ENCODE measurements around the gene MAGI2. TPM values are rescaled to one million over a fixed set of nuclear protein-coding genes. Genes with fewer than 3 reads are reported as not detected.

The MAGI2 gene
- total RNA-seq, 2 experiments from 2014 or later, result 0.03 to 0.17 TPM

DNA sequence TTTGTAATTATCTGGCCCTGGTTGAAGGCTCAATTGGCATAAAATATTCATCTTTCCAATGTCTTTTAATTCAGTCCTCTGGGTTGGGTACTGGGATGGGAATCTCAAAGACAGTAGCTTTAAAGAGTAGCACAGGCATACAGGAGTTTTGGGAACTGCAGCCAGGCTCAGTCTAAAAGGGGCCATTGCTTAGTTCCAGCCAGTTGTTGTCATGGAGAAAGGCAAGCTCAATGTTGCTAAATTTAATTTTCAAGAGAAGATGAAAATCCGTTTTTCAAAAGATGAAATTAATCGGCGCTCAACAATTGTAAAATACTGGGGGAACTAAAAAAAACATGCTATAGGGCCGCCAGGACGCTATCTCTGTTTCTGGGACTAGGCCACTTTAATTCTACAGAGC lies 1279.8 kb downstream of the MAGI2 start:
- TF ChIP-seq, protein P1, sequence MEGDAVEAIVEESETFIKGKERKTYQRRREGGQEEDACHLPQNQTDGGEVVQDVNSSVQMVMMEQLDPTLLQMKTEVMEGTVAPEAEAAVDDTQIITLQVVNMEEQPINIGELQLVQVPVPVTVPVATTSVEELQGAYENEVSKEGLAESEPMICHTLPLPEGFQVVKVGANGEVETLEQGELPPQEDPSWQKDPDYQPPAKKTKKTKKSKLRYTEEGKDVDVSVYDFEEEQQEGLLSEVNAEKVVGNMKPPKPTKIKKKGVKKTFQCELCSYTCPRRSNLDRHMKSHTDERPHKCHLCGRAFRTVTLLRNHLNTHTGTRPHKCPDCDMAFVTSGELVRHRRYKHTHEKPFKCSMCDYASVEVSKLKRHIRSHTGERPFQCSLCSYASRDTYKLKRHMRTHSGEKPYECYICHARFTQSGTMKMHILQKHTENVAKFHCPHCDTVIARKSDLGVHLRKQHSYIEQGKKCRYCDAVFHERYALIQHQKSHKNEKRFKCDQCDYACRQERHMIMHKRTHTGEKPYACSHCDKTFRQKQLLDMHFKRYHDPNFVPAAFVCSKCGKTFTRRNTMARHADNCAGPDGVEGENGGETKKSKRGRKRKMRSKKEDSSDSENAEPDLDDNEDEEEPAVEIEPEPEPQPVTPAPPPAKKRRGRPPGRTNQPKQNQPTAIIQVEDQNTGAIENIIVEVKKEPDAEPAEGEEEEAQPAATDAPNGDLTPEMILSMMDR (conservative IDR thresholded peaks at IDR 0.05; ENCODE audit: low read length), result no peak
- TF ChIP-seq EZH2phosphoT487 (IDR thresholded peaks at IDR 0.05; ENCODE audit: borderline replicate concordance, low read depth, low read length), result no peak
- Histone ChIP-seq H3K79me2 (ENCODE audit: insufficient read depth, low read depth, low read length) (no peaks in the 10 kb centered on the region), H3K9me2 (ENCODE audit: insufficient read depth, low read length) (no peaks in the 10 kb centered on the region), H3K4me3 (ENCODE audit: low read depth, low read length, poor library complexity, severe bottlenecking) (no peak overlapping the region), H2AFZ (ENCODE audit: low read length) (no peak overlapping the region), H4K20me1 (ENCODE audit: insufficient read depth, low read length) (no peaks in the 10 kb centered on the region), H3K4me1 (ENCODE audit: insufficient read depth, low read length, poor library complexity, severe bottlenecking) (no peaks in the 10 kb centered on the region), H3K4me2 (ENCODE audit: low read length) (no peak overlapping the region), H3K36me3 (ENCODE audit: insufficient read depth, low read length) (no peaks in the 10 kb centered on the region), H3K9me3 (ENCODE audit: low read length) (no peaks in the 10 kb centered on the region), H3K27ac (ENCODE audit: low read depth, low read length, poor library complexity, severe bottlenecking) (no peak overlapping the region)
- CTCF ChIA-PET (ENCODE audit: unreplicated experiment), result no interaction called here
- intact Hi-C loops (cut with micrococcal nuclease; ENCODE audit: unreplicated experiment), result no loop called here
- POLR2A ChIA-PET, result interaction anchor here (1.1 kb wide), 1 partner anchor 23 kb away, joined by 3 read pairs; no protein-coding TSS in a partner anchor
- no peak for DNase-seq (ENCODE audit: low spot score)
- BruUV-seq (replicated peaks), result no TSS peak

DNA sequence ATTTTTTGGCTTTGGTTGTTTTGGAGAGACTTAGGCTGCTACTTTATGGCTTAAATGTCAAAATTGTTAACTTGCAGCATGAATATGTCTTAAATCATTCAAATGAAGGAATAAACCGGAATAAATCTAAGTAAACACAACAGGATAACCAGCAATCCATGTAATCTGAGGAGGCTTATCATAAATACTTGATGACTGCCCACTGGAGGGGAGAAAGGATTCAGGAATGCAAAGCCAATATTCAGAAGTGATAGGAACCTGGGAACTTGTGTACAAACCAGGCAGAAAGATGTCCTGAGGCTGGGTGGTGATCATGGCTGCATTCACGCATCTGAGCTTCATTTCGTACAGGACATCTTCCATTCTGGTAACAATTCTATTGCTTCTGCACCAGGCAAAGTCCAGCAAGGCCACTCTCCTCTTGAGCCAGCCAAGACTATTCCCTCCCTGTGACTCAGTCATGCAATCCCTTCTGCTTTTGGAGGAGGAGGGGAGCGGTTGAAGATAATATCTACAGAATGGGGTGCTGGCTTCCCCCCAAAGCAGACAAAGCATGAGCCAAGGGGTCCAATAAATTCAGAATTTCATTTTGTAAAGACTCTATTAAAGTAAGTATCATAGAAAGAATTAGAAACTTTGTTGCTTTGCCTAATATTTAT lies 1280.4 kb downstream of the MAGI2 start:
- no peak overlapping the region for H2AFZ ChIP-seq (ENCODE audit: low read length)
- CTCF ChIA-PET (ENCODE audit: unreplicated experiment), result no interaction called here
- intact Hi-C loops (cut with micrococcal nuclease; ENCODE audit: unreplicated experiment), result no loop called here

More for the DNA sequence above, 1280.4 kb downstream of the MAGI2 start:
- Histone ChIP-seq H3K36me3 (ENCODE audit: insufficient read depth, low read length) (no peaks in the 10 kb centered on the region), H3K27ac (ENCODE audit: low read depth, low read length, poor library complexity, severe bottlenecking) (no peak overlapping the region), H3K9me3 (ENCODE audit: low read length) (no peaks in the 10 kb centered on the region), H3K4me1 (ENCODE audit: insufficient read depth, low read length, poor library complexity, severe bottlenecking) (no peaks in the 10 kb centered on the region), H4K20me1 (ENCODE audit: insufficient read depth, low read length) (no peaks in the 10 kb centered on the region), H3K9me2 (ENCODE audit: insufficient read depth, low read length) (no peaks in the 10 kb centered on the region), H3K79me2 (ENCODE audit: insufficient read depth, low read depth, low read length) (no peaks in the 10 kb centered on the region), H3K4me2 (ENCODE audit: low read length) (no peak overlapping the region), H3K4me3 (ENCODE audit: low read depth, low read length, poor library complexity, severe bottlenecking) (no peak overlapping the region)
- TF ChIP-seq, protein P1 (conservative IDR thresholded peaks at IDR 0.05; ENCODE audit: low read length), result no peak
- TF ChIP-seq EZH2phosphoT487 (IDR thresholded peaks at IDR 0.05; ENCODE audit: borderline replicate concordance, low read depth, low read length), result no peak
- no peak for DNase-seq (ENCODE audit: low spot score)
- POLR2A ChIA-PET, result interaction anchor here (1.1 kb wide), 1 partner anchor 23 kb away, joined by 3 read pairs; no protein-coding TSS in a partner anchor
- no TSS peak for BruUV-seq (replicated peaks)
